SK-N-MC (cell line): ENCODE data around the gene KRTAP10-9.

Experiments used
- EZH2 ChIP-seq: fragments of 200-600 bp; sonication (generic); IDR thresholded peaks from one replicate; pipeline ENCODE4 v1.6.1; 2017; ENCODE audit warnings: antibody characterized with exemption
- POLR2AphosphoS5 ChIP-seq: IDR thresholded peaks from 2 replicates; pipeline ENCODE4 v1.6.1; 2012; ENCODE audit warnings: mild to moderate bottlenecking, low read depth, low read length, borderline replicate concordance

DNA sequence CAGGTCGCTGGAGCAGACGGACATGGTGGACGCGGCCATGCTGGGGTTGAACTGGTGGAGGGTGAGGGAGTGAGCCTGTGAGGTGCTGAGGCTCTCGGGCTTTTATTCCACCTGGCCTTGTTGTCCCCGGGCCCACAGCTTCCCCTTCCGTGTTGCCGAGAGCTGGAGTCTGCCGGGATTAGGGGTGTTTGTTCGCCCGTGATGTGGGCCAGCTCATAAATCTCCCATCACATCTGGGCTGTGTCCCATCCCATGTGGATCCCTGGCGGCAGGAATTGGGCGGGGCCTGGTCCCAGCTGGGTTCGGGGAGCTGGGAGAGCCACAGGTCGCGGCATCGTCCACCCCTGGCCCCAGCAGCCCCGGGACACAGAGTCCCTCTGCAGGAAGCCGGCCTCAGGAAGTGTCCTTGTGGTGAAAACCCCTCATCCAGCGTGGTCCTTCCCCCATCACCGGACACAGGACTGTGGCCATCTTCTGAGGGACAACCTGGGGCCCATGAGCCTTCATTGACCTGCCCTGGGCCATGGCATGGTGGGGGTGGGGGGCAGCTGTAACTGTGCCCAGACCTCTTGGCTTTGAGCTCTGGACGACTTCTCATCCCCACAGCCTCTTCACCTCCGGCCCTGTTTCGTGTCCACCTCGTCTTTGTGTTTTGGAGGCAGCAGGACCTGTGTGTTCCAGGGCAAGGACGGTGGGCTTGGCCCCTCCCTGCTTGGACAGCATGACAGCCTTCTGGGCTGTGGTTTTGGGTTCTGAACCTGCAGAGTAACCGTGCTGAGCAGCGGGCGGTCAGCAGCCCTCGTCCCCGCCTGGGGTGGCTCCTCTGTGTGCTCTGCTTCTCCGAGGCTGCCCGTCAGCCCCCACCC is 34.2 kb upstream of the KRTAP10-9 start, which contains the start of gene KRTAP10-6:
- TF ChIP-seq EZH2 (no peak), POLR2AphosphoS5 (no peak)
